SK-N-MC (cell line): ENCODE results near the gene TLN1.

ENCODE experiments used
- EZH2 ChIP-seq: fragments of 200-600 bp; sonication (generic); IDR thresholded peaks from one replicate; pipeline ENCODE4 v1.6.1; 2017; ENCODE audit warnings: antibody characterized with exemption
- FOXP2 ChIP-seq: optimal IDR thresholded peaks from 2 replicates; pipeline ENCODE3; 2011; ENCODE audit warnings: mild to moderate bottlenecking, moderate library complexity; ENCODE audit not compliant: insufficient read depth; ENCODE audit errors: extremely low read length, control extremely low read depth
- POLR2AphosphoS5 ChIP-seq: IDR thresholded peaks from 2 replicates; pipeline ENCODE4 v1.6.1; 2012; ENCODE audit warnings: mild to moderate bottlenecking, low read depth, low read length, borderline replicate concordance

DNA sequence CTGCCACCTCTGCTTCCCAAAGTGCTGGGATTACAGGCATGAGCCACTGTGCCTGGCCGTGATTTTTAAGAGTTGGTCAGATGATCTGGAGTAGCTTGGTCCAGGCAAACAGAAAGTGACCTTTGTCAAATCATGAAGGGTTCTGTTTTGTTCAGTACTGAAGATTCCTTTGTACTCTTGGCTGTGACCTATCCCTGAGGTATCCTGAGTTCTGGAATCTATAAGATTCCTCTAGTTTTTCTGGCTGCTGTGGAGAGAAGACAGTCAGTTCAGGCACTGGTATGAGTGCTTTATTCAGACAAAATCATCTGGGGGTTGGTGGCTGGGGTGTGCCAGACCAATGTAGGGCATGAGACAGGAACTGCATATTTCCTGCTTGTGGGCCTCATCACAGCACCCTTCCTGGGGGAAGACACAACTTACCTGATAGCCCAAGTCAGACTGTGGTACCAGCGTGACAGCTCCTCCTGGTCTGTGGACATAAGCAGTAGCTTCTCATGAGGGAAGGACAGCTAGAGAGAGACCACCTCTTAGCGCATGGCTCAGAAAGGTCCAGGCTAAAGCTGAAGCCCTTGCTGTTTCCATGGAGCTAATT lies 70.1 kb downstream of the TLN1 start:
- no peak; the same call in 1 of the 2 replicates for TF ChIP-seq POLR2AphosphoS5
- no peak for TF ChIP-seq FOXP2
- no peak for TF ChIP-seq EZH2
